Transverse colon (tissue), 4 donors: ENCODE measurements around the gene PHF21B. TPM values are rescaled to one million over a fixed set of nuclear protein-coding genes. Genes with fewer than 3 reads are reported as not detected.

Experiments
- DNase-seq: peaks from one replicate; pipeline ENCODE4 v3.0.0-alpha.2; 2019
- H3K27ac ChIP-seq, 4 donors: fragments of 200-600 bp; sonication (generic); 2 replicates each; pipeline ENCODE4 v1.5.1; 2016 to 2018; ENCODE audit warnings: inconsistent platforms in 4 of 4
- H3K27me3 ChIP-seq: fragments of 200-600 bp; sonication (generic); 2 replicates; pipeline ENCODE4 v1.5.1; 2017; ENCODE audit warnings: inconsistent platforms
- H3K36me3 ChIP-seq, 4 donors: fragments of 200-600 bp; sonication (generic); 2 replicates each; pipeline ENCODE4 v1.5.1; 2017 to 2019; ENCODE audit warnings: inconsistent platforms in 4 of 4
- H3K4me1 ChIP-seq, 4 donors: fragments of 200-600 bp; sonication (generic); 2 replicates each; pipeline ENCODE4 v1.5.1; 2017 to 2020; ENCODE audit warnings: inconsistent platforms in 4 of 4
- H3K4me3 ChIP-seq, 4 donors: fragments of 200-600 bp; sonication (generic); 1 replicate in 1 of 4; 2 replicates in 3 of 4; pipeline versions ENCODE4 v1.5.1 to v1.6.1; 2017 to 2019; ENCODE audit warnings: inconsistent platforms in 4 of 4
- H3K9me3 ChIP-seq, 2 donors: fragments of 200-600 bp; sonication (generic); 2 replicates each; pipeline ENCODE4 v1.5.1; 2017 to 2019; ENCODE audit warnings: inconsistent platforms in 2 of 2
- EP300 ChIP-seq: sonication (generic); formaldehyde crosslinking; IDR thresholded peaks from one replicate; pipeline ENCODE4 v1.6.1; 2017; ENCODE audit warnings: antibody characterized with exemption, low read depth
- POLR2A ChIP-seq: fragments of 450-650 bp; IDR thresholded peaks from one replicate; pipeline ENCODE4 v1.6.1; 2016; ENCODE audit warnings: antibody characterized with exemption, mild to moderate bottlenecking, moderate library complexity
- POLR2AphosphoS5 ChIP-seq, 3 donors: sonication (generic); formaldehyde crosslinking; IDR thresholded peaks; one replicate each; pipeline ENCODE4 v1.6.1; 2016; ENCODE audit warnings: antibody characterized with exemption in 3 of 3
- WGBS, 2 donors: methylation state at CpG; one replicate each; pipeline ENCODE4 v1.1.5; 2018; ENCODE audit warnings: low coverage in 1 of 2; 5-methylcytosine and 5-hydroxymethylcytosine counted together
- in situ Hi-C, 4 donors: fragments of 200-750 bp; cut with MboI; loops; one replicate each; pipeline versions ENCODE4 v1.15.0 to v1.15.1; 2017; ENCODE audit warnings: low sequenced_read_pairs in 3 of 4, low pct_ligation_motif_present in 1 of 4, low pct_unique_long_range_greater_than_20kb in 1 of 4
- intact Hi-C: fragments of 100-400 bp; cut with DNase I; formaldehyde crosslinking; loops from one replicate; pipeline ENCODE4 v1.15.1; 2023; ENCODE audit warnings: low total_unique reads
- total RNA-seq, 4 donors: library from RNA; depleted of rRNA; stranded (reverse); fragments of >200 nt; gene quantifications; one replicate each; pipeline ENCODE4 v1.1.0, GENCODE V29; 2016
- TF ChIP-seq, protein P1 (sequence below), 5 experiments: fragments of 200-600 bp in 3 of 5; fragments of 450-650 bp in 2 of 5; sonication (generic) in 3 of 5; IDR thresholded peaks; 1 replicate in 2 of 5; 2 replicates in 3 of 5; pipeline ENCODE4 v1.5.1; 2016 to 2017; ENCODE audit warnings: antibody characterized with exemption in 5 of 5, inconsistent platforms in 3 of 5, mild to moderate bottlenecking in 2 of 5, moderate library complexity in 1 of 5

The PHF21B gene
- total RNA-seq, 4 donors from 2014 or later: not detected

DNA sequence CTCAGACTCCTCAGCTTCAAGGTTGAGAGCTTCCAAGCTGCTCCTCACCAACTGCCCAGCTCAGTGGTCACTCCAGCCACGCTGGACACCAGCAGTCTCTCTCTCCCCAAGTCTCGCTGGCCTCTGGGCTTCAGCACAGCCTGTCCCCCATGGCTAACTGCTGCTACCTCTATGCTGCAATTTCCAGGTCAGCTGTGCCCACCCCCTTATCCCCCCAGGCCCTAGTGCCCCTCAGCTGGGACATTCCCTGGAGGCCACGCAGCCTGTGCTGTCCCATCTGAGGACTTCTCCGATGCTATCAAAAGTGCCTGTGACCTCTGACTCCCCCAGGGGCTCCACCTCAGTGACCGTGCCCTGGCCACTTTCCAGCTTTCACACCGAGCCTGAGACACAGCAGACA, 37.5 kb upstream of the PHF21B start:
- WGBS, 2 donors: 27 to 32% methylated on average over 2 to 5 of the region's 6 CpGs
- Histone ChIP-seq H3K4me1 (no peaks in the 10 kb centered on the region), H3K9me3 (no peaks in the 10 kb centered on the region), H3K27me3 (peaks cover 15% of the 10 kb centered on the region), H3K36me3 (no peaks in the 10 kb centered on the region), H3K27ac (no peak overlapping the region), H3K4me3 (no peak overlapping the region)
- no peak for DNase-seq
- TF ChIP-seq POLR2AphosphoS5 (IDR thresholded peaks at IDR 0.05) (no peak), EP300 (no peak), POLR2A (no peak)
- TF ChIP-seq, protein P1, sequence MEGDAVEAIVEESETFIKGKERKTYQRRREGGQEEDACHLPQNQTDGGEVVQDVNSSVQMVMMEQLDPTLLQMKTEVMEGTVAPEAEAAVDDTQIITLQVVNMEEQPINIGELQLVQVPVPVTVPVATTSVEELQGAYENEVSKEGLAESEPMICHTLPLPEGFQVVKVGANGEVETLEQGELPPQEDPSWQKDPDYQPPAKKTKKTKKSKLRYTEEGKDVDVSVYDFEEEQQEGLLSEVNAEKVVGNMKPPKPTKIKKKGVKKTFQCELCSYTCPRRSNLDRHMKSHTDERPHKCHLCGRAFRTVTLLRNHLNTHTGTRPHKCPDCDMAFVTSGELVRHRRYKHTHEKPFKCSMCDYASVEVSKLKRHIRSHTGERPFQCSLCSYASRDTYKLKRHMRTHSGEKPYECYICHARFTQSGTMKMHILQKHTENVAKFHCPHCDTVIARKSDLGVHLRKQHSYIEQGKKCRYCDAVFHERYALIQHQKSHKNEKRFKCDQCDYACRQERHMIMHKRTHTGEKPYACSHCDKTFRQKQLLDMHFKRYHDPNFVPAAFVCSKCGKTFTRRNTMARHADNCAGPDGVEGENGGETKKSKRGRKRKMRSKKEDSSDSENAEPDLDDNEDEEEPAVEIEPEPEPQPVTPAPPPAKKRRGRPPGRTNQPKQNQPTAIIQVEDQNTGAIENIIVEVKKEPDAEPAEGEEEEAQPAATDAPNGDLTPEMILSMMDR (IDR thresholded peaks at IDR 0.05): no peak
- intact Hi-C loops: loop anchor here (5.0 kb wide), 1 partner anchor 1080 kb away; no protein-coding TSS in a partner anchor
- in situ Hi-C loops: no loop called here

DNA sequence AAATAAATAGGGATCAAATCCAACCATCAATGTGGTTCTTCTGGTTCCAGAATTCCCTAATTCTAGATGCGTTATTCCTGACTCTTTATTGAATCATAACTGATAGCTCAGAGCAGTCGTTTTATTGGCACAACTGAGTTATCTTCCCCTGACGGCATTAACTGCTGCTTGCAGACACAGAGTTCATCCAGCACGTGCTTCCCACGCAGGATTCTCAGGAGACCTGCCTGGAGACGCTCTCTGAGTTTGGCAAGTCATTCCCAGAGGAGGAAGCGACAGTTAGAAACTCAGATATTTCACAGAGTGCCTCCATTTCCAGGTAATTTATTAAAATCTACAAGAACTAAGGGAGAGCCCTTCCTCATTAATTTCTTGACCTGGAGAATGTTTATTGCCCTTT, 35.4 kb upstream of the PHF21B start:
- H3K9me3 ChIP-seq: no peaks in the 10 kb centered on the region
- 31 to 40% methylated on average over 7 of the region's 7 CpGs for WGBS, 2 donors
- H3K27me3 ChIP-seq: peaks cover 14% of the 10 kb centered on the region
- no peaks in the 10 kb centered on the region for H3K36me3 ChIP-seq
- H3K4me1 ChIP-seq: no peaks in the 10 kb centered on the region
- TF ChIP-seq POLR2AphosphoS5 (IDR thresholded peaks at IDR 0.05) (no peak), POLR2A (no peak), EP300 (no peak)
- TF ChIP-seq, protein P1 (IDR thresholded peaks at IDR 0.05): no peak
- no peak overlapping the region for H3K4me3 ChIP-seq
- in situ Hi-C loops: no loop called here
- H3K27ac ChIP-seq: no peak overlapping the region
- intact Hi-C loops: loop anchor here (5.0 kb wide), 1 partner anchor 1078 kb away; no protein-coding TSS in a partner anchor
- DNase-seq: no peak

DNA sequence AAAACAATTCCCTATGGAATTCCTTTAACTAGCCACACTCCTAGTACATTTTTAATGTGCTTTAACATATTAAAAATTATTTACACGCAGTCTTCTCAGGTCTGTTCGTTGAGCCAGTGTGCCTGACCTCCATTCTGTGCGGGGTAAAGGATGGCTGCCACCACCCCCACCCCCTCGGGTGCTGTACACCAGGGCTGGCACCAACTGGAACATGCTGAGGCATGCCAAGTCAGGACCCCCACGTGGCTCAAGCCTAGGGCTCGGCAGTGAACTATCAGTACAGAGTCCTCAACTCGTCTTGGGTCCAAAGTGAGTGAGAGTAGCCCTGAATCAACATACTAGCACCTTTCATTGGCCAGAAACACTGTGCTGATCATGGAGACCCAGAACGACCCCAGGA, 32.5 kb upstream of the PHF21B start:
- TF ChIP-seq, protein P1 (IDR thresholded peaks at IDR 0.05): no peak
- TF ChIP-seq POLR2AphosphoS5 (IDR thresholded peaks at IDR 0.05) (no peak), POLR2A (no peak), EP300 (no peak)
- Histone ChIP-seq H3K9me3 (no peaks in the 10 kb centered on the region), H3K36me3 (no peaks in the 10 kb centered on the region), H3K27me3 (peaks cover 12% of the 10 kb centered on the region), H3K4me1 (no peaks in the 10 kb centered on the region), H3K4me3 (no peak overlapping the region), H3K27ac (no peak overlapping the region)
- WGBS, 2 donors: 72 to 93% methylated on average over 3 to 8 of the region's 8 CpGs
- intact Hi-C loops (no loop called here), in situ Hi-C loops (no loop called here)
- no peak for DNase-seq

DNA sequence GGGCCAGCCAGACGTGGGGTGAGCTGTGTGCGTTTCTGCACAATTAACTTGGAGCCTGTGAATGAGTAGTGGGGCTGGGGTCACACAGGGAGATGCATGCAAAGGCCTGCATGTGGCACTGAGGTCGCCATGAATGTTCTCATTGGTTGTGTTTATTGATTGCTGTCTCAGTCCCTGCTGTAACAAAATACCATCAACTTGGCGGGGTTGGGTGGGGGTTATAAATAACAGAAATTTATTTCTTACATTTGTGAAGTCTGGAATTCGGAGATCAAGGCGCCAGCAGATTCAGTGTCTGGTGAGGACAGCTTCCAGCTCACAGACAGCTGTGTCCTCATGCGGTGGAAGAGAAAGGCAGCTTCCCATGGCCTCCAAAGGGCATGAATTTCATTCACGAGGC, 29.3 kb upstream of the PHF21B start:
- TF ChIP-seq EP300: no peak
- no peak for TF ChIP-seq POLR2AphosphoS5 (IDR thresholded peaks at IDR 0.05)
- TF ChIP-seq, protein P1 (IDR thresholded peaks at IDR 0.05): no peak
- no peak for TF ChIP-seq POLR2A
- DNase-seq: no peak
- Histone ChIP-seq H3K27ac (no peak overlapping the region), H3K4me3 (no peak overlapping the region), H3K9me3 (no peaks in the 10 kb centered on the region), H3K27me3 (peaks cover 3% of the 10 kb centered on the region), H3K36me3 (no peaks in the 10 kb centered on the region), H3K4me1 (no peaks in the 10 kb centered on the region)
- WGBS, 2 donors: 62% methylated on average over 8 of the region's 8 CpGs; no CpG with 5 or more reads in 1 of the 2 donors
- intact Hi-C loops: no loop called here
- in situ Hi-C loops: no loop called here
